ENCODE data around the gene ADAMTS8.
A peak's percentile ranks its signal among the peaks of the same experiment; 100 is the strongest.
"Not testable (repeated sequence)": the region's sequence is repeated elsewhere in the genome, so short reads cannot be mapped to it uniquely, and the experiment has no call there.

The ADAMTS8 gene

DNA sequence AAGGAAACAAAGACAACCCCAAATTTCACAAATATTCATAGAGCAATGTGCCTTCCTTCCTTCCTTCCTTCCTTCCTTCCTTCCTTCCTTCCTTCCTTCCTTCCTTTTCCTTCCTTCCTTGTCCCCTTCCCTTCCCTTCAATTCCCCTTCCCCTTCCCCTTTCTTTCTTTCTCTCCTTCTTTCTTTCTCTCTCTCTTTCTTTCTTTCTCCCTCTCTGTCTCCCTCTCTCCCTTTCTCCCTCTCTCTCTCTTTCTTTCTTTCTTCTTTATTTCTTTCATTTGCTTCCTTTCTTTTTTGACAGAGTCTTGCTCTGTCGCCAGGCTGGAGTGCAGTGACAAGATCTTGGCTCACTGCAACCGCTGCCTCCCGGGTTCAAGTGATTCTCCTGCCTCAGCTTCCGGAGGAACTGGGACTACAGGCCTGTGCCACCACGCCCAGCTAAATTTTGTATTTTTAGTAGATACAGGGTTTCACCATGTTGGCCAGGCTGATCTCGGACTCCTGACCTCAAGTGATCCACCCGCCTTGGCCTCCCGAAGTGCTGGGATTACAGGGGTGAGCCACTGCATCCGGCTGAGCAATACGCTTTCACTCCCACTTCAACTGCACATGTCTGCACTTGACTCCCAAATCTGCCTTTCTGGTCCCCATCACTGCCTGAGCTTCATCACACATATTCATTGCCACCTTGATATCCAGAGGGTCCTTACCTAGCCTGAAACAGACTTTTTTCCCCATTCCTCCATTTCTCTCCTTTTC is 10.2 kb upstream of the ADAMTS8 start:
- not testable (repeated sequence) for DNase-seq

- no peak for DNase-seq
Observed at GRCh38 chr11:130437848-130438247, 9.4 kb upstream of the ADAMTS8 start.

DNA sequence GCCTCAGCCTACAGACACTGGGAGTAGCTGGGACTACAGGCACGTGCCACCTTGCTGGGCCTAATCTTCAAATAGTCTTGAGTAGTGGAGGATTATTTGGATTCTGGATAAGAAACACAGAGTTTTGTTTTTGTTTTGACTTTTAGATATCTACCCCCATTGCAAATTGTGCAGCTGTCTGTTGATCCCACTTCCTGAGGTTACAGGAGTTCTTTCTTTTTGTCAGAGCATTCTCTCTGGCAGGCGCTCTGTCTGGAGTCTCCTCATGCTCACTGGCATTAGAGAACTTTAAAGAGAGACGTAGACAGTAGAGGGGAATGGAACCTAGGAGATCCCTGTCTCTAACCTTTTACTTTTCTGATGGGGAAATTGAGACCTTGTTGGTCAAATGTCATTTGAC is 7.8 kb upstream of the ADAMTS8 start:
- no peak for DNase-seq

- no peak for DNase-seq
Observed at GRCh38 chr11:130435671-130436070, 7.3 kb upstream of the ADAMTS8 start.

- DNase-seq, result peak; percentile 82
Observed at GRCh38 chr11:130434521-130435223, 6.3 kb upstream of the ADAMTS8 start.

DNA sequence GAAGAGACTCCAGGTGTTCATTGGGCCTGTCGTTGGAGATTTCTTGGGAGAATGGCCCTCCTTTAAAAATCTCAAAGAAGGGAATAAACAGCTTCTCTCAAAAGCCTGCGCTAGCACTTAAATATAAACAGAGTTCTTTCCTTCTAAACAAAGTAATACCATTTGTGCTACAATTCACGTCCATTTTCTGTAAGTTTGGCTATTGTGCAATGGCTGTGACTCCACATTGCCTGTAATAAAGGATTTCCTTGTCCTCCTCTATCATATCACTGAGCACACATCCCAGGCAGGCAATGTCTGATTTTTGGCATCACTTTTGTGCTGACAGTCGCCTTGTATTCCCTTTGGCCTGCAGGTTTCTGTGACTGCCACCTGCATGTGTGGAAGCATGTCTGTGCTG is 4.9 kb upstream of the ADAMTS8 start:
- no peak for DNase-seq

GRCh38 chr11:130431801-130432200 is 3.4 kb upstream of the ADAMTS8 start:
- no peak for DNase-seq

DNA sequence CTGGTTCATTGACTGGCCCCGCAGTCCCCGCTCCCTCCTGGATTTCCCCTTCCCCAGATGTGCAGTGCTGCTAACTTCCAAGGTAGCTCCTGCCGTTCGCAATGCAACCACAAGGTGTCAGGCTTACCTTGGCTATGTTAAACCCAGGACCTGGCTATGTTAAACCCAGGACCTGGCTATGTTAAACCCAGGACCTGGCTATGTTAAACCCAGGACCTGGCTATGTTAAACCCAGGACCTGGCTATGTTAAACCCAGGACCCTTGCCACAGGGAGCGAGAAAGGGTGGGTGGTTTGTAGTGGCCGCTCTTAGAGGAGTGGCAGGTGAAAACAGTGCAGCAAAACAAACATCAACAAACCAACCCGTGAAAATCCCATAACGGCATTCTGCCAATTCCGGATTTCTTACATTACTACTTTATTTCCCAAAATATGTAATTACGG is 2.9 kb upstream of the ADAMTS8 start:
- peak; percentile 79 for DNase-seq

GRCh38 chr11:130429983-130430382 is 1.6 kb upstream of the ADAMTS8 start:
- DNase-seq, result no peak

- no peak for DNase-seq
Observed at GRCh38 chr11:130429120-130429681, 792 bp upstream of the ADAMTS8 start.

- DNase-seq, result no peak
Observed at GRCh38 chr11:130427581-130428315, 661 bp downstream of the ADAMTS8 start.

- peak; percentile 13 for DNase-seq
Observed at GRCh38 chr11:130426837-130427341, 1.5 kb downstream of the ADAMTS8 start.

DNA sequence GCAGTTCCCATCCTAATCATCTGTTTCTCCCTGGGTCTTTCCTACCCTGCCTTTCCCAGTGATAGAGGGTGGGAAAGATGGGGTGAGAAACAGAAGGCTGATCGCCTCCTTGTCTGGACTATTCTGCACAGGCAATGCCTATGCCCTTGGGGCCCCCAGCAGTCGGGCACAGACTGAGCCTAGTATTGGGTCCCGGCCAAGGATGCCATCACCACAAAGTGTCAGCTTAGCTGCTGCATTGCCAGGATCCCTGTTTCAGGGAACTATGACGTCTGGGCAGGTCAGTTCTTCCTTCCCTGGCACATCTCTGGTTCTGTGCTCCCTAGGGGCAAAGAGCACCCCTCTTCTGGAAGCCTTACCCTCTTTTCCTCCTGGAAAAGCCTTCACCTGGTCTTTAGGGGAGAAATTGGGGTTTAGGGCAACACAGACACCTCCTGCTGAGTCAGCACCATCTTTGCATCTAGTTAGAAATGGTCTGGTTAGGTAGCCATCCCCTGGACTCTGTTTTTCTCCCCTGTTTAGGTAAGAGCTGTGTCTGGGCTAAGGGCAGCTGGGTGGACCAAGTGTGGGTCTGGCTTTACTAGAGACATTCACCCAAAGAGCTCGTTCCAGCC is 2.1 kb downstream of the ADAMTS8 start:
- no peak for DNase-seq

- DNase-seq, result no peak
Observed at GRCh38 chr11:130425156-130425555, 3.3 kb downstream of the ADAMTS8 start.

DNA sequence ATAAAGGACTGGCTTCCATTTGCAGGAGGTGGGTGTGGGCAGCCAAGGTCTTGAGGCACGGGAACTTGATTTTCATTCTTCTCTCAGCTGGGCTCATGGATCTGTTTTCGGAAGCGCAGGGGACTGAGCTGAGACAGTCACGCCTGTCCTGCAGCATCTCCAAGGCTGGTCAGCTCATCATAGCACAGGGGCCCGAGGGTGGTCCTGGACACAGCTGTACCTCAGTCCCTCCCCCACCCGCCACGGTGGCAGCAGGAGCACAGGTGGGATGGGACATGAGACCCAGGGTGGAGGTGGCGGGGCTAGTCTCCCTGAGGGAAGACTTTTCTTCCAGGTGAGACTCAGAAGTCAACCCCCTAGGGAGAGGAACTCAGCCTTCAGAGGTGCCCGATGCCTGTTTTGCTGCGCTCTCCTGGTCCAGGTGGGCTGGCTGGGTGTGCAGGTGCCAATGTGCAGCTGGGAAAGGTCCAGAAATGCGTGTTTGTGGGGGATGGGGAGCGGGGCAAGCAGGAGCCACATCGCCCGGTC is 3.7 kb downstream of the ADAMTS8 start:
- no peak for DNase-seq

GRCh38 chr11:130423541-130424142 is 4.8 kb downstream of the ADAMTS8 start:
- DNase-seq, result no peak

DNA sequence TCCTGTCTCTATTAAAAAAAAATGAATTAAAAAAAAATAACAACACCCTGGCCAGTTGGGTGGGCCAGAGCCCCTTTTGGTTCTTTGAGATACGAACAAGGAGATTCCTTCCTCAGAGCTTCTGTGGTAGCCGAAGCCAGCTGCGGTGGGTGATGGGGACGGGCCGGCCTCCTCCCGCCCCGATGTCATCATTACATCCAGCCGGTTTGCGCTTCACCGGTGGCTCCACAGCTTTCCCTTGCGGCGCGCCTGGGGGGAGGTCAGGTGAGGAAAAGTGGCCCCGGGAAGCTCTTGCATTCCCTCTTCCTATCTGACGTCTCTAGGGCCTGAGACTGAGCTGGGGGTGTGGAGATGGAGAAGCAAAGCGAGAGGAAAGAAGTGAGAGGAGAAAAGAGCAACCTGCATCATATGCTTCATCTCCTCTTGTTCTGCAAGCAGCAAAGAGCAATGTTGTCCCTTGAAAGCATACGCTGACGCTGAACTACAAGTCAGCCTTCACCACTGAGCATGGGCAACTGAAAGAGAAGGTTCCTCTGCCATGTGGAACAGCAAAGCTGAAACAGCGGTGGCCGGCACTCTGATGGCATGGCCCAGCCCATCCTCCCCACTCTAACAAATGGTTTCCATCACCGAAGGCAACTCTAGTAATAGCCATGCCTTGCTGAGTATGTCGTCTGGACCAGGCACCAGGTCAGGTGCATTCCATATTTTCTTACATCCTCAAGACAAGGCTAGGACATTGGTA is 6.0 kb downstream of the ADAMTS8 start:
- DNase-seq, result no peak

GRCh38 chr11:130421697-130422096 is 6.7 kb downstream of the ADAMTS8 start:
- no peak for DNase-seq

DNA sequence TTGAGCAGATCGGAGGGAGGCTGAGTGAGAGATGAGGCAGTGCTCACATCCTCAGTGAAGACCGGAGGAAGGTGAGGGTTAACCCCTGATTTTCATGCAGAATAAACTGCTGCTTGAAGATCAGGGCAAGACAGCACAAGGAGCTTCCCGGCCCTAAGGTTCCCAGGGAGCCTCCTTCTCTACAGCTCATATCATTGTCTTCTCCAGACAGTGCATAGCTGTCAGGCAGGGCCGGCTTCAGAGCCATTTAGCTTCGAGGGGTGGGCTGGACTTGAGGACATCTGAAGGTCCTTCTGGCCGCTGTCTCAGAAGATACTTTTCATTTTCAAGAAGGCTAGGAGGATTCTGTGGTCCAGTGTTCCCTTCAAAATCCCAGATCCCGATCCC is 7.2 kb downstream of the ADAMTS8 start:
- DNase-seq, result no peak

DNA sequence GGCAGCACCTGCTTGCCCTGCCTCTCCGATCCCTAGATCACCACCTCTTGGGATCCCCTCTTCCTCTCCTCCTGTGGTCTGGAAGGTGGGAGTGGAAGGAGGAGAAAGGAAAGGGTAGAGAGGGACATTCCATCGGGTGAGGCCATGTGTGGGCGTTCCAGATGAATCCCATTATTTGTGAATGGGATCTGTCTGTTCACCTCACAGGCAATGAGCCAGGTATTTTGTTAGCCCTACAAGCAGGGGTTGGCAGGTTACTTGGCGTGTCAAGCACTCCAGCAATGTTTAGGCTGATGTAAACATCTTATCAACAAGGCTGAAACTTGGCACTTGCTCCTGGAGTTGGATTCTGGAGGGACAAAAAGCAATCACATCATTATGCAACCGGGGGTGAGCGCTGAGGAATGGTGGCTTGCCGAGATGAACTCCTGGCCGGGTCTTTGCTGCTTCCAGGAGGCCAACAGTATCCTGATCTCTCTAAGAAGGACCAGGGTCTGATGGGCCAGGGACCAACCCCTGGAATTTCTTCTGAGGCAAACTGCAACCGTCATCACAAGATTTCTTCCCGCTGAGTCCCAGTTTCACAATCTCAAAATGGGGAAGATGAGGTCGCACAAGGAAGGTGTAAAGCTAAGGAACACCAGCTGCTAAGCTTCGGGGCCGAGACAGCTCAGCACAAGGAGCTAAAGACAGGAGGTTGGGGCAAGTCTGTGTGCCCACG is 7.8 kb downstream of the ADAMTS8 start:
- DNase-seq, result no peak

DNA sequence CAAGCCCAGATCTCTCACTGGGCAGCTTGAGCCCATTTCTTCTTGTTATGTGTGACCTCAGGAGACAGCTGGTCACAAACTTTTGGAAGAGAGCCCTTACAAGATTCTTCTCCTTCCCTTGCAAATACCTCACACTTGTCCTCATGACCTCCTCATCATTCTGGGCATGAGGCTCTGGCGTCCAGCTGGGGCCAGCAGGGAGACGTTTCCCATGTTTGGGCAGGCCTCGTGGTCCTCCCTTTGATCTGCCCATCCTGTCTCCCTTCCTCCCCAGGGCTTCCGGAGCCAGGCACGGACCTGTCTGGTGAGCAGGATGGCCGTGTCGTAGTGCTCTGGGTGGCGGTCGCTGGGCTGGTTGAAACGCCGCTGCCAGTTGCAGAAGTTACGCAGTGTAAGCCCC is 9.7 kb downstream of the ADAMTS8 start:
- DNase-seq, result no peak
